LNCaP clone FGC (cell line): ENCODE results near the gene TSHZ2.
"Not testable (repeated sequence)": the region's sequence is repeated elsewhere in the genome, so short reads cannot be mapped to it uniquely, and the experiment has no call there.

Experiments
- DNase-seq: peaks from one replicate; pipeline ENCODE4 v3.0.0-alpha.2; 2011; ENCODE audit warnings: low read depth
- H3K4me3 ChIP-seq: 2 replicates; pipeline ENCODE4 v1.5.1; 2011; ENCODE audit warnings: mild to moderate bottlenecking, low read depth, low read length, control low read depth
- TF ChIP-seq, protein P1 (sequence below): IDR thresholded peaks from 2 replicates; pipeline ENCODE4 v1.5.1; 2012; ENCODE audit warnings: mild to moderate bottlenecking; ENCODE audit not compliant: control insufficient read depth, insufficient read depth; ENCODE audit errors: extremely low read depth

Gene TSHZ2

DNA sequence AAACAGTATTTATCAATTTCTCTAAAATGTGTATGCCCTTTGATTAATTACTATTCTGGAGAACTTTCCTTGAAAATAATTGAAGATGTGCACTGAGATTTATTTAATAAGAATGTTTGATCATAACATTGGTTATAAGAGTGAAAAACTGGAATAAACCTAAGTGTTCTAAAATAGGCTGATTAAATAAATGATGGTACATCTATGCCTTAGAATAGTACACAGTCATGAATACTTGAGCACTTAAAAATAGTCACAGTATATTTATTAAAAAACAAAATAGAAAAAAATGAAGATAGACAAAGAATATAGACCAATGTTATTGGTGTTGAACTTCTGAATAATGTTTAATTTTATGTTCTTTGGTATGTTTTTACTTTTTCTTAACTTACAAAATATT is 528.5 kb downstream of the TSHZ2 start:
- TF ChIP-seq, protein P1, sequence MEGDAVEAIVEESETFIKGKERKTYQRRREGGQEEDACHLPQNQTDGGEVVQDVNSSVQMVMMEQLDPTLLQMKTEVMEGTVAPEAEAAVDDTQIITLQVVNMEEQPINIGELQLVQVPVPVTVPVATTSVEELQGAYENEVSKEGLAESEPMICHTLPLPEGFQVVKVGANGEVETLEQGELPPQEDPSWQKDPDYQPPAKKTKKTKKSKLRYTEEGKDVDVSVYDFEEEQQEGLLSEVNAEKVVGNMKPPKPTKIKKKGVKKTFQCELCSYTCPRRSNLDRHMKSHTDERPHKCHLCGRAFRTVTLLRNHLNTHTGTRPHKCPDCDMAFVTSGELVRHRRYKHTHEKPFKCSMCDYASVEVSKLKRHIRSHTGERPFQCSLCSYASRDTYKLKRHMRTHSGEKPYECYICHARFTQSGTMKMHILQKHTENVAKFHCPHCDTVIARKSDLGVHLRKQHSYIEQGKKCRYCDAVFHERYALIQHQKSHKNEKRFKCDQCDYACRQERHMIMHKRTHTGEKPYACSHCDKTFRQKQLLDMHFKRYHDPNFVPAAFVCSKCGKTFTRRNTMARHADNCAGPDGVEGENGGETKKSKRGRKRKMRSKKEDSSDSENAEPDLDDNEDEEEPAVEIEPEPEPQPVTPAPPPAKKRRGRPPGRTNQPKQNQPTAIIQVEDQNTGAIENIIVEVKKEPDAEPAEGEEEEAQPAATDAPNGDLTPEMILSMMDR = no peak
- no peak overlapping the region for H3K4me3 ChIP-seq
- DNase-seq = no peak

DNA sequence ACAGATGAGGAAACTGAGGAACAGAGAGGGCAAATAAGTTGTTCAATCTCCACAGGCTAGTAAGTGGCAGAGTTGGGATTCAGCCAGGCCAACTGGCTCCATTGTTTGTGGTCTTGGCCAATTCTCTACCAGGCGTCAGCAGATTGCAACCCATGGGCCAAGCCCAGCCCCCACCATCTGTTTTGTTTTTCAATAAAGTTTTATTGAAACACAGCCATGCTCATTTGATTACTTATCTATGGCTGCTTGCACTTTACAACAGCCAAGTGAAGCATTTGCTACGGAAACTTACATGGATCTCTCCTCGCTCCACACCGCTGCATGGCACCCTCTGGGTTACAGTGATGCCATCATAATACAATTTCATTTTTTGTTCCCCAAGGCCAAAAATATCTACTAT is 530.7 kb downstream of the TSHZ2 start:
- no peak overlapping the region for H3K4me3 ChIP-seq
- DNase-seq = no peak
- TF ChIP-seq, protein P1 = no peak

DNA sequence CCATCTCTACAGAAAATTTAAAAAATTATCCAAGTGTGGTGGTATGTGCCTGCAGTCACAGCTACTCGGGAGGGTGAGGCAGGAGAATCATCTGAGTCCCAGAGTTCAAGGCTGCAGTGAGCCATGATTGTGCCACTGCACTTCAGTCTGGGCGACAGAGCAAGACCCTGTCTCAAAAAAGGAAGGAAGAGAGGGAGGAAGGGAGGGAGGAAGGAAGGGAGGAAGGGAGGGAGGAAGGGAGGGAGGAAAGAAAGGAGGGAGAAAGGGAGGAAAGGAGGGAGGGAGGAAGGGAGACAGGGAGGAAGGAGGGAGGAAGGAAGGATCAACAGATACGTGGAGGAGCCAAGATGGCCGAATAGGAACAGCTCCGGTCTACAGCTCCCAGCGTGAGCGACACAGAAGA is 531.4 kb downstream of the TSHZ2 start:
- peak overlapping the region; percentile 47 for H3K4me3 ChIP-seq
- TF ChIP-seq, protein P1 = no peak

DNA sequence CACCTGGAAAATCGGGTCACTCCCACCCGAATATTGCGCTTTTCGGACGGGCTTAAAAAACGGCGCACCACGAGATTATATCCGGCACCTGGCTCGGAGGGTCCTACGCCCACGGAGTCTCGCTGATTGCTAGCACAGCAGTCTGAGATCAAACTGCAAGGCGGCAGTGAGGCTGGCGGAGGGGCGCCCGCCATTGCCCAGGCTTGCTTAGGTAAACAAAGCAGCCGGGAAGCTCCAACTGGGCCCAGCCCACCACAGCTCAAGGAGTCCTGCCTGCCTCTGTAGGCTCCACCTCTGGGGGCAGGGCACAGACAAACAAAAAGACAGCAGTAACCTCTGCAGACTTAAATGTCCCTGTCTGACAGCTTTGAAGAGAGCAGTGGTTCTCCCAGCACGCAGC is 531.9 kb downstream of the TSHZ2 start:
- DNase-seq = not testable (repeated sequence)
- H3K4me3 ChIP-seq = peak overlapping the region; percentile 47

More for the DNA sequence above, 531.4 kb downstream of the TSHZ2 start:
- DNase-seq = no peak

DNA sequence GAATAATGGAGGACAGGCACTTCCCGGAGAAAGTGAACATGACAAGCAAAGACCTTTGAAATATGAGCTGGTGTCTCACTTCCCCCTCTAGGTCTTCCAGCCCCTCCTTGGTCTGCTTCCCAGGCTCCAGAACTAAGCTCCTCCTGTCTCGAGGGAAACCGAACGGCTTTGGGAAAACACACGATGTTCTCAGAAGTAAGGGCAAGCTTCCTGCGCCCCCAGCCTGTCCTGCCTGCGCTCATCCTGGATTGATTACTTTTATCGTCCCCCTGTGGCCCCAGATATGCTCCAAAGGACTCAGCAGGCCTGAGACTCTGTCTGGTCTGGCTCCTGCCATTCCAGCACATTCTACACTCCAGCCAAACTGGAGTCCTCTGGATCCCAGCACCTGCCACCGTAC is 538.1 kb downstream of the TSHZ2 start:
- TF ChIP-seq, protein P1 = no peak
- H3K4me3 ChIP-seq = no peak overlapping the region
- no peak for DNase-seq

DNA sequence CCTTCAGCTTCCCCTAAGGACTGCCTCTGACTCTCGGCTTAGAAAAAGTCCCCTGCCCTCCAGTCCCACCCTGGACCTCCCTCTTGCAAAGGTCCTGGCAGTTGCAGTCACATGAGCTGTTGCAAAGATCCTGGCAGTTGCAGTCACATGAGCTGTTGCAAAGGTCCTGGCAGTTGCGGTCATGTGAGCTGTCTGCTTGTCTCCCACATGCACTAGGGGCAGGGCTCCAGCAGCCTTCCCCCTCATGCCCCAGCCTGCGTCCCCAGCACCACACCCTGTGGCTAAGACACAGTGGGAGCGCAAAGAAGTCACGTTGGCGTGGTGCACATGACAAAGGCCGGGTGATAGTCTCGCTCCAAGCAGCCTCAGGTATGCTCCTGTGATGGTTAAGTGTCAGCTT is 538.5 kb downstream of the TSHZ2 start:
- TF ChIP-seq, protein P1 = no peak
- DNase-seq = no peak

DNA sequence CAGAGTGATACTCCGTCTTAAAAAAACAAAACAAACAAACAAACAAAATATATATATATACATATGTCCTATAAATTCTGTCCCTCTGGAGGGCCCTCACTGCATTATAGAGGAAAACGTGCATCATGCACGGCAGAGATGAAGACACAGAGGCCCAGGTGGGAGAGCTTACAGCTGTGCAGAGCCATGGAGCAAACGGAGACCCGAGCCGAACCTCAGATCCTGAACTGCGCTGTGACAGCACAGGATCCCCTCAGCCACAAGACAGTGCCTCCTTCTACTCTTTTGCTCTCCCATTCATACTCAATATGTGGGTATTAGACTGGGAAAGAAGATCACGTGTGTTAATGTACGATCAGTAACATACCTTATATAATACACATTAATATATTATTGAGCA is 539.9 kb downstream of the TSHZ2 start:
- no peak overlapping the region for H3K4me3 ChIP-seq
- DNase-seq = no peak
- TF ChIP-seq, protein P1 = no peak

More for the DNA sequence above, 538.5 kb downstream of the TSHZ2 start:
- H3K4me3 ChIP-seq = no peak overlapping the region

DNA sequence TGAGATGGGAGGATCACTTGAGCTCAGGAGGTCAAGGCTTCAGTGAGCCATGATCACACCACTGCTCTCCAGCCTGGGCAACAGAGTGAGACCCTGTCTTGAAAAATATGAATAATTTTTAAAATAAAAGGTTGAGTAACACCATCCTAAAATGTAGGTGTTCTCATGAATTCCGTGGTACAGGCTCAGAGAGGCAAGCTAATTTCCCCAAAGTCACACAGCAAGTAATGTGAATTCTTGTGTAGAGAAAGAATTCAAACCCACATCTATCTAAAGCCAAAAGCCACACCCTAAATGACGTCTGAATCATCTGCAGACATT is 541.0 kb downstream of the TSHZ2 start:
- no peak overlapping the region for H3K4me3 ChIP-seq
- DNase-seq = no peak
- TF ChIP-seq, protein P1 = no peak
